Measurements from ENCODE around the gene ADPRS. TPM values are rescaled to one million over a fixed set of nuclear protein-coding genes. Genes with fewer than 3 reads are reported as not detected.

The ADPRS gene
- total and polyA plus RNA-seq, 9 of the 15 experiments (the other 6 are each of a cell fraction or from before 2014, with no cell fraction given): 5.9 to 40.0 (median 27.4) TPM

GRCh38 chr1:36135330-36135667 lies 46.6 kb downstream of the ADPRS start (continued):
- TF ChIP-seq REST (IDR thresholded peaks at IDR 0.05; ENCODE audit: borderline replicate concordance) (no peak), REST (CRISPR knock-in tag; IDR thresholded peaks at IDR 0.05; ENCODE audit: low read depth) (no peak), ARID2 (IDR thresholded peaks at IDR 0.05) (no peak), KAT2B (IDR thresholded peaks at IDR 0.05; ENCODE audit: low read depth, low read length) (no peak), TEAD1 (CRISPR knock-in tag; IDR thresholded peaks at IDR 0.05) (no peak; a peak in 1 of 4 replicates), FOXJ3 (CRISPR knock-in tag; IDR thresholded peaks at IDR 0.05) (no peak), KDM4B (IDR thresholded peaks at IDR 0.05; ENCODE audit: borderline replicate concordance in 2 of 2, low read depth in 1 of 2) (no peak), USF2 (CRISPR knock-in tag; IDR thresholded peaks at IDR 0.05) (no peak), RBFOX2 (IDR thresholded peaks at IDR 0.05; ENCODE audit: low read depth, low read length) (no peak), SMAD4 (CRISPR knock-in tag; conservative IDR thresholded peaks at IDR 0.05) (no peak), ZNF518B (CRISPR knock-in tag; IDR thresholded peaks at IDR 0.05) (no peak), ELF2 (CRISPR knock-in tag; IDR thresholded peaks at IDR 0.05) (no peak), STAG1 (CRISPR knock-in tag; IDR thresholded peaks at IDR 0.05; ENCODE audit: borderline replicate concordance) (no peak), ZNF589 (CRISPR knock-in tag; IDR thresholded peaks at IDR 0.05; ENCODE audit: low read depth) (0 out of 2 replicates have a peak, but pooled peaks have one; percentile 57), EGR1 (conservative IDR thresholded peaks at IDR 0.05) (no peak), HCFC1 (IDR thresholded peaks at IDR 0.05; ENCODE audit: low read depth, low read length) (no peak)
